Gastroesophageal sphincter (tissue), 4 donors: ENCODE measurements around the gene ATM. TPM values are rescaled to one million over a fixed set of nuclear protein-coding genes. Genes with fewer than 3 reads are reported as not detected.
A peak's percentile ranks its signal among the peaks of the same experiment; 100 is the strongest.
"Not testable (repeated sequence)": the region's sequence is repeated elsewhere in the genome, so short reads cannot be mapped to it uniquely, and the experiment has no call there.

ENCODE experiments used
- ATAC-seq: fragments of 150-250 bp; one replicate; pipeline ENCODE4 v1.9.1; 2016; ENCODE audit warnings: mild to moderate bottlenecking, moderate library complexity
- H3K27ac ChIP-seq, 4 donors: fragments of 200-600 bp; sonication (generic) in 3 of 4; 1 replicate in 3 of 4; 2 replicates in 1 of 4; pipeline ENCODE4 v1.5.1; 2016 to 2019
- H3K27me3 ChIP-seq: fragments of 200-600 bp; sonication (generic); one replicate; pipeline ENCODE4 v1.5.1; 2019
- H3K36me3 ChIP-seq, 2 donors: fragments of 200-600 bp; sonication (generic); one replicate each; pipeline ENCODE4 v1.5.1; 2019; ENCODE audit warnings: control low read depth in 1 of 2
- H3K4me1 ChIP-seq, 3 donors: fragments of 200-600 bp; sonication (generic); 1 replicate in 2 of 3; 2 replicates in 1 of 3; pipeline ENCODE4 v1.5.1; 2016 to 2019; ENCODE audit warnings: control low read depth in 2 of 3
- H3K4me3 ChIP-seq, 2 donors: fragments of 200-600 bp; sonication (generic); one replicate each; pipeline ENCODE4 v1.5.1; 2019; ENCODE audit warnings: mild to moderate bottlenecking in 1 of 2, moderate library complexity in 1 of 2
- H3K9me3 ChIP-seq, 3 donors: fragments of 200-600 bp; sonication (generic); one replicate each; pipeline ENCODE4 v1.5.1; 2017 to 2019; ENCODE audit warnings: control low read depth in 2 of 3
- CTCF ChIP-seq, 4 experiments: fragments of 200-600 bp in 2 of 4; fragments of 450-650 bp in 2 of 4; sonication (generic) in 1 of 4; IDR thresholded peaks; one replicate each; pipeline ENCODE4 v1.5.1; 2017 to 2019; ENCODE audit warnings: antibody characterized with exemption in 4 of 4, mild to moderate bottlenecking in 2 of 4, moderate library complexity in 2 of 4
- EP300 ChIP-seq: sonication (generic); formaldehyde crosslinking; IDR thresholded peaks from one replicate; pipeline ENCODE4 v1.6.1; 2017; ENCODE audit warnings: antibody characterized with exemption, mild to moderate bottlenecking
- POLR2A ChIP-seq, 2 donors: fragments of 450-650 bp; IDR thresholded peaks; one replicate each; pipeline ENCODE4 v1.6.1; 2017; ENCODE audit warnings: antibody characterized with exemption in 2 of 2, mild to moderate bottlenecking in 2 of 2, moderate library complexity in 1 of 2
- POLR2AphosphoS5 ChIP-seq: sonication (generic); formaldehyde crosslinking; IDR thresholded peaks from one replicate; pipeline ENCODE4 v1.6.1; 2017; ENCODE audit warnings: antibody characterized with exemption
- WGBS, 2 donors: methylation state at CpG; one replicate each; pipeline ENCODE4 v1.1.5; 2018; ENCODE audit warnings: low coverage in 1 of 2; 5-methylcytosine and 5-hydroxymethylcytosine counted together
- total RNA-seq, 4 donors: library from RNA; depleted of rRNA; stranded (reverse); fragments of >200 nt; gene quantifications; one replicate each; pipeline ENCODE4 v1.1.0, GENCODE V29; 2016

ATM gene
- total RNA-seq, 4 donors from 2014 or later, result 36.3 to 88.6 (median 50.2) TPM

- peaks cover 3 to 97% of the 10 kb centered on the region in 2 donors for H3K36me3 ChIP-seq
- WGBS, 2 donors, result 100% methylated on average over 1 of the region's 1 CpG
- no peak for ATAC-seq
- no peaks in the 10 kb centered on the region for H3K27me3 ChIP-seq
- H3K4me1 ChIP-seq, result no peaks in the 10 kb centered on the region
- H3K4me3 ChIP-seq, result no peak overlapping the region
- no peak for TF ChIP-seq EP300
- no peak for TF ChIP-seq CTCF (IDR thresholded peaks at IDR 0.05)
- TF ChIP-seq POLR2AphosphoS5, result no peak
- no peak for TF ChIP-seq POLR2A (IDR thresholded peaks at IDR 0.05)
- H3K9me3 ChIP-seq, result no peaks in the 10 kb centered on the region
- no peak overlapping the region for H3K27ac ChIP-seq
Observed at GRCh38 chr11:108253176-108253575, 30.3 kb downstream of the ATM start.

GRCh38 chr11:108269583-108269982 lies 46.7 kb downstream of the ATM start:
- WGBS, 2 donors, result 86 to 95% methylated on average over 2 to 3 of the region's 3 CpGs
- Histone ChIP-seq H3K4me3 (no peak overlapping the region), H3K36me3 (peaks cover 3 to 72% of the 10 kb centered on the region in 2 donors), H3K27ac (no peak overlapping the region), H3K9me3 (peaks cover 0 to 5% (median 0%) of the 10 kb centered on the region in 3 donors), H3K27me3 (no peaks in the 10 kb centered on the region), H3K4me1 (no peaks in the 10 kb centered on the region)
- ATAC-seq, result no peak
- TF ChIP-seq POLR2A (IDR thresholded peaks at IDR 0.05), result no peak
- no peak for TF ChIP-seq CTCF (IDR thresholded peaks at IDR 0.05)
- no peak for TF ChIP-seq POLR2AphosphoS5
- no peak for TF ChIP-seq EP300

- Histone ChIP-seq H3K4me1 (peaks cover 0 to 31% (median 6%) of the 10 kb centered on the region in 3 donors), H3K36me3 (peaks cover 3 to 66% of the 10 kb centered on the region in 2 donors), H3K9me3 (peaks cover 0 to 15% (median 0%) of the 10 kb centered on the region in 3 donors), H3K27ac (peak overlapping the region in 1 of 4 donors; percentile 76)
- ATAC-seq, H3K27me3 ChIP-seq, H3K4me3 ChIP-seq: not testable (repeated sequence)
- WGBS, 2 donors, result 100% methylated on average over 1 of the region's 13 CpGs; no CpG with 5 or more reads in 1 of the 2 donors
Observed at GRCh38 chr11:108276985-108277616, 54.2 kb downstream of the ATM start.

GRCh38 chr11:108278546-108278945 lies 55.7 kb downstream of the ATM start:
- no peak for ATAC-seq

GRCh38 chr11:108278954-108279353 lies 56.1 kb downstream of the ATM start:
- Histone ChIP-seq H3K4me1 (peaks cover 0 to 31% (median 6%) of the 10 kb centered on the region in 3 donors), H3K9me3 (peaks cover 0 to 15% (median 0%) of the 10 kb centered on the region in 3 donors), H3K27ac (peak overlapping the region; percentile 56 to 76 (median 66)), H3K27me3 (no peaks in the 10 kb centered on the region), H3K4me3 (no peak overlapping the region), H3K36me3 (peaks cover 3 to 64% of the 10 kb centered on the region in 2 donors)
- no peak for ATAC-seq
- no peak for TF ChIP-seq EP300
- TF ChIP-seq POLR2A (IDR thresholded peaks at IDR 0.05), result no peak
- TF ChIP-seq POLR2AphosphoS5, result no peak
- 34 to 38% methylated on average over 3 to 4 of the region's 4 CpGs for WGBS, 2 donors

More at GRCh38 chr11:108278546-108278945, 55.7 kb downstream of the ATM start:
- peaks cover 0 to 31% (median 6%) of the 10 kb centered on the region in 3 donors for H3K4me1 ChIP-seq
- H3K4me3 ChIP-seq, result no peak overlapping the region
- no peaks in the 10 kb centered on the region for H3K27me3 ChIP-seq
- 19 to 22% methylated on average over 3 to 4 of the region's 4 CpGs for WGBS, 2 donors
- H3K36me3 ChIP-seq, result peaks cover 3 to 66% of the 10 kb centered on the region in 2 donors
- peaks cover 0 to 15% (median 0%) of the 10 kb centered on the region in 3 donors for H3K9me3 ChIP-seq
- peak overlapping the region; percentile 56 to 76 (median 66) for H3K27ac ChIP-seq
- TF ChIP-seq POLR2AphosphoS5 (no peak), CTCF (IDR thresholded peaks at IDR 0.05) (no peak), POLR2A (IDR thresholded peaks at IDR 0.05) (no peak), EP300 (no peak)

GRCh38 chr11:108286370-108286769 lies 63.5 kb downstream of the ATM start:
- Histone ChIP-seq H3K27ac (no peak overlapping the region), H3K36me3 (peaks cover 7 to 90% of the 10 kb centered on the region in 2 donors), H3K9me3 (no peaks in the 10 kb centered on the region), H3K4me3 (no peak overlapping the region), H3K4me1 (no peaks in the 10 kb centered on the region), H3K27me3 (no peaks in the 10 kb centered on the region)
- WGBS, 2 donors, result 71 to 82% methylated on average over 1 of the region's 1 CpG
- ATAC-seq, result no peak
- TF ChIP-seq CTCF (IDR thresholded peaks at IDR 0.05), result no peak
